GM21717 (cell line): ENCODE measurements around the gene NUF2.
"Not testable (repeated sequence)": the region's sequence is repeated elsewhere in the genome, so short reads cannot be mapped to it uniquely, and the experiment has no call there.

Experiments used
- ATAC-seq: cut with Tn5 transposase; IDR thresholded peaks from one replicate; pipeline ENCODE4 v1.9.1; 2021; ENCODE audit warnings: mild to moderate bottlenecking, moderate library complexity; ENCODE audit not compliant: unreplicated experiment

Gene NUF2

DNA sequence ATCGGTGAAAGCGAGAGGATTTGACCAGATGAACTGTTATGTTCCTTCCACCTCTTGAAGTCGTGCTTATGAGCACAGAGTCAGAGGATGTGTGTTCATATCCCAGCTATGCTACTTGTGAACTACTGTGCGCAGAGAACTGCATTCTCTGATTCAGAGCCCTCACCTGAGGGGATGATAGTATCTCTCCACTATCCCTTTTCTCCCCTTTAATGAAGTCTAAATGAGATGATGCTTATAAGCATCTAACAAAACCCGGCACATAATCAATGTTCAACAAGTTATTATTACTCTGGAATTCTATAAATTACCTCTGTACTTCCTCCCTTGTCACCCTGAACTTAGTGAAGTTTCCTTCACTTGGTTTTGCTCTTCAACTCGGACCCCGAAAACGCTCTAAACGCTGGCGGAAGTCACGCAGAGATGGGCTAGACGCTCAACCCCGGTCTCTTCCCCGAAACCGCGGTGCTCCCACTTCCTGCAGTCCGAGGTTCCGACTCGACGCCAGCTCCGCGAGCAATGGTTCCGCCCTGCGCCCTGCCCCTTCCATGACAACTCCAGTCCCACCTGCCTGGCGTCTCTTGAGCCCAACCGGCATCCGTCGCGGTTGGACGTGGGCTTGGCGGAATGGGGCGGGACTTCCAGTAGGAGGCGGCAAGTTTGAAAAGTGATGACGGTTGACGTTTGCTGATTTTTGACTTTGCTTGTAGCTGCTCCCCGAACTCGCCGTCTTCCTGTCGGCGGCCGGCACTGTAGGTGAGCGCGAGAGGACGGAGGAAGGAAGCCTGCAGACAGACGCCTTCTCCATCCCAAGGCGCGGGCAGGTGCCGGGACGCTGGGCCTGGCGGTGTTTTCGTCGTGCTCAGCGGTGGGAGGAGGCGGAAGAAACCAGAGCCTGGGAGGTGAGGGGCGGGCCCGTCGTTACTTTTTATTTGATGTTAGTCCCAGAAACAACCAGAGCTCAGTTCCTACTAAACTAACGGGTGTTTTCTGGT lies at the start of gene NUF2:
Gene NUF2 (plus strand): TSS at position 644 of the 995 bp plus-strand sequence. CDS start 4,098 bp downstream, outside the sequence.
- peak; percentile 98 for ATAC-seq

DNA sequence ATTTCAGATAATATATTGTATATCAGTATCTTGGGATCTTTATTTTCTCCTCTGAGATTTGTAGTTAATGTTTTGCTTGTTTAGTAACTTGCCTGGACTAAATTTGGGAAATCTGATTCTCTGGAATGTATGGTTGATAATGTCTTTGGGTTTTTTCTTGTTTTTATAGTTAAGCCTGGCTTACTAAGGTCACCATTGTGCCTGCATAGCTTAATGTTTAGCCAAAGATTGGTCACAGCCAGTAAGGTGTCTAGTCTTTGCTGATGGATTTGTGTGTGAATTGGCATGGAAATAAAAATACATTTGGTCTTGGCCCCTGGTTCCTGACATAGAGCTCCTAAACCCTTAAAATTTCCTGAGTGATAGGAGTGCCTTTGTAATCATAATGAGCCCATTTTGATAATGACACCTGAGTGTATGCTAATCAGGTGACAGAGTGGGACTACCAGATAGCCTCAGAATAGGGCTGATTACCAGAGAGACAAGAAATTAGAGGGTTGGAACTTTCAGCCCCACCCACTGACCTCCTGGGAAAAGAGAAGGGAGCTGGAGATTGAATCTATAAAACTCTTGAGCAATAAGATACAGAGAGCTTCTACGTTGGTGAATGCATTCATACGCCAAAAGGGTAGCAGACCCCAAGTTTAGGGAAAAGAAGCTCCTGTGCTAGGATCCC lies 47.9 kb upstream of the NUF2 start:
- ATAC-seq = no peak

DNA sequence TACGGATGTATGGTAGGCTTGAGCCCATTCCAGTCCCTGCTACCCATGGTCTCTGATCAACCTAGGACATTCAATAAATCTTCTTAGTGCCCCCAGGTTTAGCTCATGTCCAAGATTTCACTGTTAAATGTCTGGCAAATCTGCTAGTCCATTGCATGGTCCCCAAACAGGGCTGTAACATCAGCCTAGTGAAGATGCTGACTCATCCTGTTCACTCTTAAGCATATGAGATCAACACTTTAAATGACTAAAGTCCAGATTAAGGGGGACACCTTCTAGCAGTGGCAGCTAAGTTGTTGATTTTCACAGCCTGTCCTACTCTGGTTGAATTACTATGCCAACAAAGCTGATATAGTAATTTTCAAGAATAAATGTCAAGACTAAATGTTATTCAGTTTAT lies 46.5 kb upstream of the NUF2 start:
- no peak for ATAC-seq

DNA sequence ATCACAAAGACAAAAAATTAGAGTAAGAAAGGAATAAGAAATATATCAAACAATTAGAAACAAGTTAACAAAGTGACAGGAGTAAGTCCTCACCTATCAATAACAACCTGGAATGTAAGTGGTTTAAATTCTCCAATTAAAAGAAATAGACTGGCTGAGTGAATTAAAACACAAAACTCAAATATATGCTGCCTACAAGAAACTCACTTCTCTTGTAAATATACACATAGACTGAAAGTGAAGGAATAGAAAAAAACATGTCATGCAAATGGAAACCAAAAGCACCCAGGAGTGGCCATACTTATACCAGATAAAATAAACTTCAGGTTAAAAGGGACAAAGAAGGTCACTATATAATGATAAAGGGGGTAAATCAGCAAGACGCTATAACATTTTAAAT lies 43.2 kb upstream of the NUF2 start:
- ATAC-seq = no peak

DNA sequence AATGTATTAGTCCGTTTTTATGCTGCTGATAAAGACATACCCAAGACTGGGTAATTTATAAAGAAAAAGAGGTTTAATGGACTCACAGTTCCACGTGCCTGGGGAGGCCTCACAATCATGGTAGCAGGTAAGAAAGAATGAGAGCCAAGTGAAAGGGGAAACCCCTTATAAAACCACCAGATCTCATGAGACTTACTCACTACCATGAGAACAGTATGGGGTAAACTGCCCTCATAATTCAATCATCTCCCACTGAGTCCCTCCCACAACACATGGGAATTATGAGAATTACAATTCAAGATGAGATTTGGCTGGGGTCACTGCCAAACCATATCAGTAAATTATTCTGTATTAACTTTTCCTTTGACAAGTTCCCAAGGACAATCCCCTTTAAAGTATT lies 36.9 kb upstream of the NUF2 start:
- ATAC-seq = not testable (repeated sequence)

DNA sequence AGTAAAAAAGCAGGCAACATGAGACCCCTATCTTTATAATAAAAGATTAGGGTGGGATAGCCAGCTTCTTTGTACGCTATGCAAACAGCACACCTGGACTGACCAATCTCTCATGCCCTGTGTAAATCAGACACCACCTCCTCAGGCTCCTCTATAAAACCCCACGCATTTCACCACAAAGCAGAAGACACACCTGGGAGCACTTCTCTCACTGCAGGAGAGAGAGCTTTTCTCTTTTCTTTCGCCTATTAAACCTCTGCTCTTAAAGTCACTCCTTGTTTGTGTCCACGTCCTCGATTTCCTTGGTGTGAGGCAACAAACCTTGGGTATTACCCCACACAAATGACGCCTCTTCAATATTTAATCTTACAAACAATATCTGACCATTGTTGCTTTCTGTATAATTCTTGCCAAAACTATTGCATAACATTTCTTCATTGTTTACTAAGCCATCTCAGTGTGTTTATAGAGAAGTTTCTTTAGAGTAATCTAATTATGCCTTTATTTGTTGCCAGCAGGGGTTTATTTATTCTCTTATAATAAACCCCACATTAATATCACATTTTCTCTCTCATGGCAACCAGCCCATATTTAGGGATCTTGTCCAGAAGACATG lies 31.6 kb upstream of the NUF2 start:
- ATAC-seq = no peak

DNA sequence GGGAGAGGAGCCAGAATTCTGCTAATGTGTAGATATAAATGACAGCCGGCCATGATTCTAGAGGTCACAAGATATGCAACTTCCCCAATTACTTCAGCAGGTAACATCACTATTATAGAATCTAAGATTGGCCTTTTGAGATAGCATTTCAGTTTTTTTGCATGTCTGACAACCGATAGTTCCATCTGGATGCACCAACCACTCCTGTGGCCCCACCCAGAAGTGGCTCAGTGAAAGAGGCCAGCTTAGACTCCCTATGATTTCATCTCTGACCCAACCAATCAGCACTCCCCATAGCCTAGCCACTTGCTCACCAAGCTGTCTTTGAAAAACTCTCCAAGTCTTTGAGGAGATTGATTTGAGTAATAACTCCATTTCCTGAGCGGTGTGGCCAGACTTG lies 30.3 kb upstream of the NUF2 start:
- no peak for ATAC-seq

DNA sequence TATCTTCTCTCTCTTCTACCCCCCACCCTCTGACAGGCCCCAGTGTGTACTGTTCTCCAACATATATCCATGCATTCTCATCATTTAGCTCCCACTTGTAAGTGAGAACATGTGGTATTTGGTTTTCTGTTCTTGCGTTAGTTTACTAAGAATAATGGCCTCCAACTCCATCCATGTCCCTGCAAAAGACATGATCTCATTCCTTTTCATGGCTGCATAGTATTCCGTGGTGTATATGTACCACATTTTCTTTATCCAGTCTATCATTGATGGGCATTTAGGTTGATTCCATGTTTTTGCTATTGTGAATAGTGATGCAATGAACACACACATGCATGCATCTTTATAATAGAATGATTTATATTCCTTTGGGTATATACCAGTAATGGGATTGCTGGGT lies 29.6 kb upstream of the NUF2 start:
- not testable (repeated sequence) for ATAC-seq

DNA sequence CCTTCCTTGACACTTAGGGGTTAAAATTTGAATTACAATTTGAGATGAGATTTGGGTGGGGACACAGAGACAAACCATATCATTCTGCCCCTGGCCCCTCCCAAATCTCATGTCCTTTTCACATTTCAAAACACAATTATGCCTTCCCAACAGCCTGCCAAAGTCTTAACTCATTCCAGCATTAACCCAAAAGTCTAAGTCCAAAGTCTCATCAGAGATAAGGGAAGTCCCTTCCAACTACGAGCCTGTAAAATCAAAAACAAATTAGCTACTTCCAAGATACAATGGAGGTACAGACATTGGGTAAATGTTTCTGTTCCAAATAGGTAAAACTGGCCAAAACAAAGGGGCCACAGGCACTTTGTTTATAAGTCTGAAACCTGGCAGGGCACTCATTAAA lies 28.3 kb upstream of the NUF2 start:
- ATAC-seq = not testable (repeated sequence)

DNA sequence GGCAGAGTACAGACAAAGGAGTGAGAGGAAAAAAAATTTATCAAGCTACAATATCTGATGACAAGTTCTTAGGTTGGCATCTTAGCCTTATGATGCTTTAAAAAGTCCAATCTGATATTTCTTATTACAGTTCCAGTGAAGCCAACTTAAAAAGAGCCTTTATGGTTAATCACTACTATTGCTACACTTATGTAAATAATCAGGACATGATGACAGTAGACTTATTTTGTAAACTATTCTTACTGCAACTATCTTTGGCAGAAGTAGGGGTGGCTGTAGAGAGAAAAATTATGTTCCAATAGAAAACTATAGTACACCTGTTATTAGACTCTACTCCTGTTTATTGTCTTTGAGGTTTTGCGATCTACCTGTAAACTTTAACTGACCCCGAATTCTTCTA lies 25.8 kb upstream of the NUF2 start:
- ATAC-seq = no peak

DNA sequence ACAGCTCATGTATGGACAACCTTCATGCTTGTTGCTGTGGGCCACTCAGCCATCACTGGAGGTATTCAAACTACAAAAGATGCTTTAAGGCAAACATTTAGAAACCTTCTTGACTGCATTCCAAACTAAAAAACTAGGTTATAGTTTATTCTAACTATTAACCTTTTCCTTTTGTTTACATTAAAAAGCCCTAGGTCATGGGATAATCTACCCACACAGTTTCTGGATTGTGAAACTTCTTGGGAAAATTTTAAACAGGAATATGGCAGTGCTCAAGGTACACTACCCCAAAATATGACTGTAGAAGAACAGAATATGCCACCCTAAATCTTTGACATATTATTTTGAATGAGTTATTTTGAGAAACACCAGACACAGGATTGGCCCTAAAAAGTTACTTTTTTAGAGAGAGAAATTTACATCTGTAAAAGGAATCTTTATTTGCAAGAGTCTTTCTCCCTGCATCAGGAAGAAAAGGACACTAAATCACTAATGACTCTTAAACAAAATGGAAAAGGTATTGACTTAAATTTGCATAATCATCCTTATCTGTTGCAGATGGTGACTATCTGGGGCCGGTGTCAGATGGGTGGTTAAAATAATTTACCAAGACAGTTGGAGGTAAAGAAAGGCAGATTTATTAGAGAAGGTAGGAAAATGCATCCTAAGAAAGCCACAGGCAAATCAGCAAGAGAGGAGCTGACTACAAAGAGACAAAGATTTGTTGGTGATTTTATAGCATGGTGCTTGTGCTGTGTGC lies 25.1 kb upstream of the NUF2 start:
- no peak for ATAC-seq

DNA sequence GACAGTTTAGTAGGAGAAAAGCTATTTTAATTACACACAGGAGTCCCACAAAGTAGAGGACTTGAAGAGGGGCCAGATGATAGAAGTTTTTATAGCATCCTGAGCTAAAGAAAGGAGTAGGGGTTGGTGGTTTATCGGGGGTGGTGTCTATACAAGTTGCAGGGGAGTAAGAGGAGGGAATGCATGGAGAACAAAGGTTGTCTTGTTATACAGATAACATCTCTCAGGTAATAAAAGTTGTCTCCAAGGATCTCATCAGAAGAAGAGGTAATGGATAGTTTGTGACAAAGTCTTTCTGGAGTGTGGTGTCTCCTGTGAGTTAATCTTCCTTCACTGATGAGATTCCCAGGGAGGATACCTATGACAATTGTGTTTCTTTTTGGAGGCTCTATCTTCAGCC lies 23.4 kb upstream of the NUF2 start:
- ATAC-seq = no peak

DNA sequence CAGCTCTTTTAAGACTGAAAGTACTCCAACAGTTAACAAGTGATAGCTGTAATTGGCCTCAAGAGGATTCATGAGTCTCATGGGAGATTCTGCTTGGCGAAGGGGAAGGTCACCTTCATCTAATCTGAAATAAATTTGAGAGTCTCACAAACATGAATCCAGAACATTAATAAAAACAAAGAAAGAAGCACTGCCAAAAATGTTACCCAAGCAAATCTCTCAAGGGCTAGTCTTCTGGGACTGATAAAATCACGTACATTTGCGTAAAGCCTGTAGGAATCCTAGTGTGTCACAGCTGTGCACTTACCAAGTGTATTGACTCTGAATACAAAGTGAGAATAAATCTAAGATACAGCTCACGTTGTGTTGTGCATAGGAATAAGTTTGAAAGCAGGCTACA lies 21.2 kb upstream of the NUF2 start:
- ATAC-seq = no peak

DNA sequence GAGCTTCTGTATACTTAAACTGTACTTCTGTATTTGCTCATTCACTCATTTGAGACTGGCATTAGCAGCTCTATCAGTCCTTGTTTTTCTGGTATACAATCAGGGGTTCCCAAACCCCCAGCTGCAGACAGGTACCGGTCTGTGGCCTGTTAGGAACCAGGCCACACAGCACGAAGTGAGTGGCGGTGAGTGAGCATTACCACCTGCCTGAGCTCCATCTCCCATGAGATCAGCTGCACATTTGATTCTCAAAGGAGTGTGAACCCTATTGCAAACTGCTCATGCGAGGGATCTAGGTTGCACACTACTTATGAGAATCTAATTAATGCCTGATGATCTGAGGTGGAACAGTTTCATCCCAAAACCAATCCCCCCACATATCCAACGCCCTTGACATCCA lies 18.2 kb upstream of the NUF2 start:
- no peak for ATAC-seq

DNA sequence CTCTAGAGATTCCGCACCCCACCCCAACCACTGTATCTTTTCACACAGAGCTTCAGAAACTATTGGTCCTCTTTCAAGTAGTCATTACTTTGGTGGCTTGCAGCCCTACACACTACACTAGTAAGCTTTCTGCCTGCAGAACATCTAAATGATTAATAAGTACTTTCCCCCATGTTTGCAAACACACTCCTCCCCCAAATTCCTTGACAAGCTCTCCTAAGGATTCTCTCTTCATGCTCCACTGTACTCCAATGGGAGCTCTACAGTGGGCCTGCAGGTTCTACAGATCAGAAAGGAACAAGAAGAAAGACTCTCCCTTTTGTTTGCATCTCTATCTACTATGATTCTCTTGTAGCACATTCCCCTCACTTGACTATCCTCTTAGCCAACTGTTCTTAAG lies 16.3 kb upstream of the NUF2 start:
- no peak for ATAC-seq

DNA sequence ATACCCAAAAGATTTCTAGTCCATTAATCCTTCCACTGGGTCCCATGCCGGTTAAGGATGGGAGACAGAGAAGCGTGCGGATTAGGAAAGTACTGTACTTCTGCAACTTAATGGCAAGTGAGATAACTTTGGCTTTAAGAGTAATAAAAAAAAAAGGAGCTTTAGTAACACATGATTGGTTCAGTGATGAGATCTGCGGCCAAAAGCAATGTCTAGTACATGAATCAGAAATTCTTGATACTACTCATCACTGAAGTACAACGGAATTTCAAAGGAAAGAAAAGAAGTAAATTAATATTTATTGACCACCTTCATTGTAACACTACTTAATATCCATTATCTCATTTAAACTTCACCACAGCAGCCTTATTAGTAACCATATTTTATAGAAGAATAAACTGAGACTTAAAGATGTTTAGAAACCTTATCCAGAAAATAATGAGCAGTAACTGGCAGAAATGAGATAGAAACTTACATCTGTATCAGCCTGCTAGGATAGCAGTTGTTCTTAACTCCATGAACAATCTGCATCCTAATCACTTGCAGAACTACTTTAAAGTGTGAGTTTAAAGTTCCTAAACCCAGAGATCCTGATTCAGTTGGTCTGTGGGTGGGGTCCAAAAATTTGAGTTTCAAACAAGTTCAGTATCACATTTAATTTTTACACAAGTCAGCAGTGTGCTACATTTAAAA lies 14.1 kb upstream of the NUF2 start:
- ATAC-seq = no peak

DNA sequence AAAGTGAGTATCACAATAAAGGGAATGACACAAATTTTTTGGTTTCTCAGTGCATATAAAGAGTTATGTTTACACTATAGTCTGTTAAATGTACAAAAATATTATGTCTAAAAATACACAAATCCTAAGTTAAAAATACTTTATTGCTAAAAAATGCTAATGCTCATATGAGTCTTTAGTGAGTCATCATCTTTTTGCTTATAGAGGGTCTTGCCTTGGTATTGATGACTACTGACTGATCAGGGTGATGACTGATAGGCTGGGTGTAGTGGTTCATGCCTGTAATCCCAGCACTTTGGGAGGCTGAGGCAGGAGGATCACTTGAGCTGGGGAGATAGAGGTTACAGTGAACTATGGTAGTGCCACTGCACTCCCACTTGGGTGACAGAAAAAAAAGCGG lies 12.9 kb upstream of the NUF2 start:
- ATAC-seq = no peak

DNA sequence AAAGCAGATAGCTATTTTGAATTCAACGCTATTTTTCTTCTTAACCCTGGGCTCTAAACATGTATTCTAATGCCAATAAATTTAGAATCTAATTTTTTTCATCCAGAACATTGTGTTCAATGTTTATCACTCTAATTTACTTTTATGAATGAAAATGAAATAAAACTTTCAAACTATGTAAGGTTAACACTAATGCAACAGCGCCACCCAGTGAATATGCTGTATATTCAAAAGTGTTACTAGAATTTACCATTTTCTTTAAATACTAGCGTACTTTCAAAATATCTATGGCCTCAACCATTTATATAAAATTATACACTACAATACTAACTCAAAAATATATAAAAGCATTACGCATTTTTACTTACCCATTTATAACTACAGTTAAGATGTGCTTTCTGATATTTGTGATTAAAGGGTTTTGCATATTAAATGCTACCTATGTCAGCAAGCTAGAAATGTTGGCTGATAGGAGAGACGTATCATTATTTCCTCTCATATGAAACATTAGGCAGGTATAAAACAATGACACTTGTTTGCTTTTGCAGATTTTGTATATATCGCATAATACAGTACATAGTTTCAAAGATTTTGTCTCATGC lies 5.9 kb upstream of the NUF2 start:
- ATAC-seq = no peak

DNA sequence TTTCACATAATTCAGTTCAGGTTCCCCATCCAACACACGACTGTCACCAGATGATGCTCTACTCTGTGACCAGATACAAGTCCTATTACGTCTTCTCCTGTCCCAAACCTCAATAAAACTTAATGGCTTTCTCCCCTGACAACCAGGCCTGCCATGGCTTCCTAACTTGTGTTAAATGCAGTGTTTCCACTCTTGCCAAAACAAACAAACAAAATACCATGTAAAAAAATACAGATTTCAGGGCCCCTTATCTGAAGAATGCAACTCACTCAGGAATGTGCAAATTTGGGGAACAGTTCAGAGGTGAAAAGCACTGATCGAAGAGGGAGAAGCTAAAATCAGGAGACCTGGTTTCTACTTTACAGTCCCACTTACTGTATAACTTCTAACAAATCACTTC lies 863 bp upstream of the NUF2 start:
- ATAC-seq = no peak

DNA sequence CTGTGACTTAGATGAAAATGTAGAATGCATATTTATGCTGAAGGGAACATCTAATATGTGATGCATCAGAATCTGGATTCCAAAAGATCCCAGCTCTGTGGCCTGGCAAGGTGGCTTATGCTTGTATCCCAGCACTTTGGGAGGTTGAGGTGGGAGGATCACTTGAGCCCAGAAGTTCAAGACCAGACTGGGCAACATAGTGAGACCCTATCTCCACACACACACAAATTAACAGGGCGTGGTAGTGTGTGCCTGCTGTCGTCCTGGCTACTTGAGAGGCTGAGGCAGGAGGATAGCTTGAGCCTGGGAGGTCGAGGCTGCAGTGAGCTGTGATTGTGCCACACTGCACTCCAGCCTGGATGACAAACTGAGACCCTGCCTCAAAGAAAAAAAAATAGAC lies 1.6 kb downstream of the NUF2 start:
- ATAC-seq = not testable (repeated sequence)
